ENCODE data around the gene ABCD4. TPM values are rescaled to one million over a fixed set of nuclear protein-coding genes. Genes with fewer than 3 reads are reported as not detected.

The ABCD4 gene
- total RNA-seq, 6 experiments from 2014 or later = 13.4 to 18.5 (median 15.7) TPM

- H3K9me3 Mint-ChIP-seq = no peaks in the 10 kb centered on the region
- H3K4me3 Mint-ChIP-seq = no peak overlapping the region
- H3K36me3 Mint-ChIP-seq (ENCODE audit: low read depth) = no peaks in the 10 kb centered on the region
- H3K27ac Mint-ChIP-seq = no peak overlapping the region
- peaks cover 46% of the 10 kb centered on the region for H3K27me3 Mint-ChIP-seq (ENCODE audit: insufficient read depth)
- no peak for DNase-seq
- no peaks in the 10 kb centered on the region for H3K4me1 Mint-ChIP-seq (ENCODE audit: low read depth)
- TF ChIP-seq CTCF (IDR thresholded peaks at IDR 0.05) = no peak
Observed at GRCh38 chr14:74258764-74259035, 44.0 kb downstream of the ABCD4 start.

- Mint-ChIP-seq H3K4me1 (ENCODE audit: low read depth) (no peaks in the 10 kb centered on the region), H3K9me3 (no peaks in the 10 kb centered on the region), H3K36me3 (ENCODE audit: low read depth) (no peaks in the 10 kb centered on the region), H3K27ac (no peak overlapping the region), H3K27me3 (ENCODE audit: insufficient read depth) (peaks cover 46% of the 10 kb centered on the region), H3K4me3 (peak overlapping the region; percentile 75)
- no peak for DNase-seq
- no peak for TF ChIP-seq CTCF (IDR thresholded peaks at IDR 0.05)
Observed at GRCh38 chr14:74257941-74258763, 44.6 kb downstream of the ABCD4 start.

- Mint-ChIP-seq H3K27ac (no peak overlapping the region), H3K4me3 (peak overlapping the region; percentile 75), H3K36me3 (ENCODE audit: low read depth) (no peaks in the 10 kb centered on the region), H3K9me3 (no peaks in the 10 kb centered on the region), H3K4me1 (ENCODE audit: low read depth) (no peaks in the 10 kb centered on the region), H3K27me3 (ENCODE audit: insufficient read depth) (peaks cover 48% of the 10 kb centered on the region)
- TF ChIP-seq CTCF (IDR thresholded peaks at IDR 0.05) = peak; percentile 98
- DNase-seq = no peak
Observed at GRCh38 chr14:74257078-74257940, 45.4 kb downstream of the ABCD4 start.

GRCh38 chr14:74255281-74255680, 47.5 kb downstream of the ABCD4 start:
- Mint-ChIP-seq H3K4me3 (no peak overlapping the region), H3K4me1 (ENCODE audit: low read depth) (peaks cover 7% of the 10 kb centered on the region), H3K9me3 (no peaks in the 10 kb centered on the region), H3K36me3 (ENCODE audit: low read depth) (no peaks in the 10 kb centered on the region), H3K27me3 (ENCODE audit: insufficient read depth) (peaks cover 35% of the 10 kb centered on the region), H3K27ac (no peak overlapping the region)
- DNase-seq = no peak
- no peak for TF ChIP-seq CTCF (IDR thresholded peaks at IDR 0.05)

GRCh38 chr14:74249433-74250375, 53.0 kb downstream of the ABCD4 start:
- no peak overlapping the region for H3K4me3 Mint-ChIP-seq
- peaks cover 60% of the 10 kb centered on the region for H3K27me3 Mint-ChIP-seq (ENCODE audit: insufficient read depth)
- no peak for DNase-seq
- no peak overlapping the region for H3K27ac Mint-ChIP-seq
- no peaks in the 10 kb centered on the region for H3K36me3 Mint-ChIP-seq (ENCODE audit: low read depth)
- H3K4me1 Mint-ChIP-seq (ENCODE audit: low read depth) = peaks cover 7% of the 10 kb centered on the region
- no peak for TF ChIP-seq CTCF (IDR thresholded peaks at IDR 0.05)
- no peaks in the 10 kb centered on the region for H3K9me3 Mint-ChIP-seq
